K562 treated with DMSO at 1 percent for 24 hours (cell line): ENCODE results near the gene SLC7A6. TPM values are rescaled to one million over a fixed set of nuclear protein-coding genes. Genes with fewer than 3 reads are reported as not detected.

Experiments used
- total RNA-seq: library from RNA; unstranded; fragments of 300-600 nt; gene quantifications from 2 replicates; pipeline ENCODE4 v1.2.3, GENCODE V29; 2022; ENCODE audit warnings: low read depth; ENCODE audit not compliant: insufficient read depth

SLC7A6 gene
- 17.8 and 18.3 TPM in 2 replicates for total RNA-seq

DNA sequence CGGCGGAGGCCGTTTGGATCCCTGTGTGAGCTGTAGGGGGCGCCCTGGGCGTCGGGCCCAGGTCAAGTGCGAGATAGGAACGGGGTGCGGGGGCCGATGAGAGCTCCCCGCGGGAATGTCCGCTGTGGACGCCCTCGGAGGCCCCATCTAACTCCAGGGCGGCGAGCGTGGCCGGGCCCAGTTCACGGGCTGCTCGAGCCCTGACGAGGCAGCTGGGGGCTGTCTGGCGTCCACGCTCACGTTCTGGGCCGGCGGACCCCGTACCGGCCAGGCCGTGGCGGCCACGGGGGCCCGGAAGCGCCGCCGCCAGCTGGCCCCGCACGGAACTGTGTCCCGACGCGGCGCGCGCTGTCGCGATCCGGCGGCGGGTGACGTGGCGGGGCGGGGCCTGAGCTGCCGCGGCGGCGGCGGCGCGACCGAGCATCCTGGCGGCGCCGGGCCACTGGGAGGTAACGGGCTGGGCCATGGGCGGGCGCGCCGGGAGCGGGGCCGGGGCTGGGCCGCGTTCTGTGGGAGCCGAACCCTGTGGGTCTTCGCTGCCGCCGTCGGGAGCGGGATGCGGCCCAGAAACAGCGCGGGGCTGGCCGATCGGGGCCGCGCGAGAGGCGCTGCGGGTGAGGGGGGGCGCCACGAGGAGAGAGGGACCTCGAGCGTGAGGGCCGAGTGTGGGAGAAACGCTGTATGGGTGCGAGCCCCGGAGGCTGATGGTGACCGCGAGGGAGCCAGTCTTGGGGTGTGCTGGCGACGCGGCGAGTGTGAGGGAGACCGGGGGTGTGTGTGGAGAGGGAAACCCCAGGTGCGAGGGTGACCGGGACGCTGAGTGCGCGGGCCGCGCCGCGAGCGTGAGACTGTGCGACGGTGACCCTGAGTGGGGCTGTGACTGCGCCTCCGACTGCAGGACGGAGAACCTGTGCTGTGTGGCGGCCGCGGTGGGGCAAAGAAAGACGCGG lies at the start of gene SLC7A6:
Gene SLC7A6, plus strand, starts transcription at position 399 of the 950 bp plus-strand sequence. CDS start 10,201 bp downstream, outside the sequence.

DNA sequence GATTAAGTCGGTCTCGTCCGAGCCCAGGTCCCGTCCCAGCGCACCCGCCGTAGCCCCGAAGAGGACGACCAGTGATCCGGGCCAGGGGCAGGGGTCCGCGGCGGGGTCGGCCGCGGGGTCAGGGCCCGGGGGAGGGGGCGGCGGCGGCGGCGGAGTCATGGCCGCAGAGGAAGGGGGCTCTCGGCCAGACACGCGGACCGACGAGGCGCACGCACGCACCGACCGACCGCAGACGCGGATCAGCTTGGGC lies 28.5 kb upstream of the SLC7A6 start, which contains the start of gene ESRP2:
Gene ESRP2, minus strand, starts transcription at position 241 of the 250 bp plus-strand sequence. Its CDS starts 82 bp downstream, at position 159.

GRCh38 chr16:68244903-68245853 lies 19.1 kb upstream of the SLC7A6 start, which contains the start of gene PLA2G15:
TSS of gene PLA2G15 (plus strand) at chr16:68245373. CDS start at chr16:68245427, 54 bp downstream.

GRCh38 chr16:68310774-68311511 lies 46.6 kb downstream of the SLC7A6 start, which contains the start of the genes PRMT7 and SLC7A6OS:
TSS of gene PRMT7 (plus strand) at chr16:68311019. CDS start at chr16:68315980, 4,961 bp downstream.
TSS of gene SLC7A6OS (minus strand) at chr16:68310946. CDS start at chr16:68310926, 20 bp downstream.

Other genes with a start within 250 kb of the SLC7A6 start
- not detected in 2 replicates for gene DPEP2NB, start 248.6 kb upstream of the SLC7A6 start, total RNA-seq
- gene DDX28, start 241.3 kb upstream of the SLC7A6 start, total RNA-seq, result 17.4 and 20.0 TPM in 2 replicates
- gene DUS2, start 241.2 kb upstream of the SLC7A6 start, total RNA-seq, result 10.8 and 12.3 TPM in 2 replicates
- gene NFATC3, start 179.2 kb upstream of the SLC7A6 start, total RNA-seq, result 31.2 and 35.3 TPM in 2 replicates
- not detected in 2 replicates for gene ESRP2, start 28.4 kb upstream of the SLC7A6 start, total RNA-seq
- gene PLA2G15, start 19.2 kb upstream of the SLC7A6 start, total RNA-seq, result 40.9 and 43.5 TPM in 2 replicates
- 12.8 and 14.3 TPM in 2 replicates for gene SLC7A6OS, start 46.4 kb downstream of the SLC7A6 start, total RNA-seq
- 61.4 and 69.0 TPM in 2 replicates for gene PRMT7, start 46.5 kb downstream of the SLC7A6 start, total RNA-seq
- 4.7 and 5.2 TPM in 2 replicates for gene SMPD3, start 184.0 kb downstream of the SLC7A6 start, total RNA-seq